ENCODE results near the gene METTL18.
"Not testable (repeated sequence)": the region's sequence is repeated elsewhere in the genome, so short reads cannot be mapped to it uniquely, and the experiment has no call there.

The METTL18 gene

GRCh38 chr1:169811418-169812035 is 16.8 kb upstream of the METTL18 start:
- H3K14ac ChIP-seq (ENCODE audit: low read length); H3K9me3 ChIP-seq (replicated peaks in 1 of 2; ENCODE audit: control insufficient read depth in 2 of 2, insufficient read depth in 1 of 2, low read depth in 1 of 2, low read length in 2 of 2); H3K23ac ChIP-seq (ENCODE audit: low read depth, low read length, poor library complexity); H4K91ac ChIP-seq (ENCODE audit: low read depth, low read length, poor library complexity); DNase-seq (ENCODE audit: low spot score); H3K79me1 ChIP-seq (ENCODE audit: low read depth, low read length); H2BK15ac ChIP-seq (ENCODE audit: low read length); H3K4me3 ChIP-seq (ENCODE audit: low read length in 2 of 2); H2AFZ ChIP-seq (ENCODE audit: low read length); H2BK5ac ChIP-seq (ENCODE audit: low read length); H2BK120ac ChIP-seq (ENCODE audit: low read depth, low read length); H2BK12ac ChIP-seq (ENCODE audit: low read length); H3K18ac ChIP-seq (ENCODE audit: low read length); H3K27ac ChIP-seq (replicated peaks; ENCODE audit: low read length); H3K4ac ChIP-seq (ENCODE audit: low read length); H3K9ac ChIP-seq (ENCODE audit: low read depth, low read length, poor library complexity); H3K27me3 ChIP-seq (ENCODE audit: control insufficient read depth in 3 of 3, insufficient read depth in 3 of 3, low read depth in 1 of 3, low read length in 3 of 3); H4K8ac ChIP-seq (ENCODE audit: low read depth, low read length); H3K4me2 ChIP-seq (ENCODE audit: insufficient read depth, low read length, poor library complexity, severe bottlenecking); H3K4me1 ChIP-seq (ENCODE audit: control insufficient read depth in 2 of 2, insufficient read depth in 1 of 2, low read depth in 1 of 2, low read length in 2 of 2); H2AK5ac ChIP-seq (ENCODE audit: low read depth, low read length): not testable (repeated sequence)
- H3K36me3 ChIP-seq (replicated peaks in 1 of 2; ENCODE audit: control insufficient read depth in 2 of 2, insufficient read depth in 2 of 2, low read length in 2 of 2), result peaks cover 12 to 91% of the 10 kb centered on the region in 2 donors

- Histone ChIP-seq H3K4ac (ENCODE audit: low read length) (no peak overlapping the region), H3K27me3 (ENCODE audit: control insufficient read depth in 3 of 3, insufficient read depth in 3 of 3, low read depth in 1 of 3, low read length in 3 of 3) (no peaks in the 10 kb centered on the region), H4K8ac (ENCODE audit: low read depth, low read length) (no peak overlapping the region), H3K36me3 (replicated peaks in 1 of 2; ENCODE audit: control insufficient read depth in 2 of 2, insufficient read depth in 2 of 2, low read length in 2 of 2) (peaks cover 13 to 94% of the 10 kb centered on the region in 2 donors), H3K14ac (ENCODE audit: low read length) (no peak overlapping the region), H4K91ac (ENCODE audit: low read depth, low read length, poor library complexity) (no peak overlapping the region), H2AK5ac (ENCODE audit: low read depth, low read length) (no peak overlapping the region), H3K4me3 (ENCODE audit: low read length in 2 of 2) (no peak overlapping the region), H3K9ac (ENCODE audit: low read depth, low read length, poor library complexity) (no peak overlapping the region), H3K4me1 (ENCODE audit: control insufficient read depth in 2 of 2, insufficient read depth in 1 of 2, low read depth in 1 of 2, low read length in 2 of 2) (no peaks in the 10 kb centered on the region), H3K9me3 (replicated peaks in 1 of 2; ENCODE audit: control insufficient read depth in 2 of 2, insufficient read depth in 1 of 2, low read depth in 1 of 2, low read length in 2 of 2) (no peaks in the 10 kb centered on the region), H3K79me1 (ENCODE audit: low read depth, low read length) (no peaks in the 10 kb centered on the region), H2BK120ac (ENCODE audit: low read depth, low read length) (no peak overlapping the region), H3K23ac (ENCODE audit: low read depth, low read length, poor library complexity) (no peak overlapping the region), H2BK15ac (ENCODE audit: low read length) (no peak overlapping the region), H2BK12ac (ENCODE audit: low read length) (no peak overlapping the region), H2AFZ (ENCODE audit: low read length) (no peak overlapping the region), H2BK5ac (ENCODE audit: low read length) (no peak overlapping the region), H3K18ac (ENCODE audit: low read length) (no peak overlapping the region), H3K4me2 (ENCODE audit: insufficient read depth, low read length, poor library complexity, severe bottlenecking) (no peak overlapping the region), H3K27ac (replicated peaks; ENCODE audit: low read length) (no peak overlapping the region)
- no CpG with 5 or more reads among the region's 4 CpGs for WGBS, 2 donors (ENCODE audit: extremely low coverage in 2 of 2, insufficient read length in 2 of 2, insufficient replicate concordance in 1 of 2)
- no peak for DNase-seq (ENCODE audit: low spot score)
Measured at GRCh38 chr1:169809370-169810095, 14.8 kb upstream of the METTL18 start.

GRCh38 chr1:169804941-169805340 is 10.2 kb upstream of the METTL18 start:
- no peaks in the 10 kb centered on the region for H3K79me1 ChIP-seq (ENCODE audit: low read depth, low read length)
- H3K4me2 ChIP-seq (ENCODE audit: insufficient read depth, low read length, poor library complexity, severe bottlenecking), result no peak overlapping the region
- no peak overlapping the region for H2BK5ac ChIP-seq (ENCODE audit: low read length)
- no peak overlapping the region for H2BK120ac ChIP-seq (ENCODE audit: low read depth, low read length)
- no peak overlapping the region for H4K8ac ChIP-seq (ENCODE audit: low read depth, low read length)
- H3K27ac ChIP-seq (replicated peaks; ENCODE audit: low read length), result no peak overlapping the region
- H2AK5ac ChIP-seq (ENCODE audit: low read depth, low read length), result no peak overlapping the region
- H4K91ac ChIP-seq (ENCODE audit: low read depth, low read length, poor library complexity), result no peak overlapping the region
- H3K23ac ChIP-seq (ENCODE audit: low read depth, low read length, poor library complexity), result no peak overlapping the region
- no peak overlapping the region for H2BK15ac ChIP-seq (ENCODE audit: low read length)
- no peak overlapping the region for H3K14ac ChIP-seq (ENCODE audit: low read length)
- H2BK12ac ChIP-seq (ENCODE audit: low read length), result no peak overlapping the region
- no peak overlapping the region for H3K4ac ChIP-seq (ENCODE audit: low read length)
- no peak overlapping the region for H3K18ac ChIP-seq (ENCODE audit: low read length)
- WGBS, 2 donors (ENCODE audit: extremely low coverage in 2 of 2, insufficient read length in 2 of 2, insufficient replicate concordance in 1 of 2), result no CpG with 5 or more reads among the region's 2 CpGs
- no peak overlapping the region for H3K4me3 ChIP-seq (ENCODE audit: low read length in 2 of 2)
- H3K9ac ChIP-seq (ENCODE audit: low read depth, low read length, poor library complexity), result no peak overlapping the region
- DNase-seq (ENCODE audit: low spot score), result no peak
- no peak overlapping the region for H2AFZ ChIP-seq (ENCODE audit: low read length)
- no peaks in the 10 kb centered on the region for H3K9me3 ChIP-seq (replicated peaks in 1 of 2; ENCODE audit: control insufficient read depth in 2 of 2, insufficient read depth in 1 of 2, low read depth in 1 of 2, low read length in 2 of 2)
- peaks cover 9 to 99% of the 10 kb centered on the region in 2 donors for H3K36me3 ChIP-seq (replicated peaks in 1 of 2; ENCODE audit: control insufficient read depth in 2 of 2, insufficient read depth in 2 of 2, low read length in 2 of 2)
- H3K4me1 ChIP-seq (ENCODE audit: control insufficient read depth in 2 of 2, insufficient read depth in 1 of 2, low read depth in 1 of 2, low read length in 2 of 2), result no peaks in the 10 kb centered on the region
- H3K27me3 ChIP-seq (ENCODE audit: control insufficient read depth in 3 of 3, insufficient read depth in 3 of 3, low read depth in 1 of 3, low read length in 3 of 3), result no peaks in the 10 kb centered on the region

GRCh38 chr1:169802888-169803287 is 8.2 kb upstream of the METTL18 start:
- H3K4me1 ChIP-seq (ENCODE audit: control insufficient read depth in 2 of 2, insufficient read depth in 1 of 2, low read depth in 1 of 2, low read length in 2 of 2), result no peaks in the 10 kb centered on the region
- H3K27me3 ChIP-seq (ENCODE audit: control insufficient read depth in 3 of 3, insufficient read depth in 3 of 3, low read depth in 1 of 3, low read length in 3 of 3), result no peaks in the 10 kb centered on the region
- no peak overlapping the region for H3K4ac ChIP-seq (ENCODE audit: low read length)
- no peak overlapping the region for H4K8ac ChIP-seq (ENCODE audit: low read depth, low read length)
- H3K36me3 ChIP-seq (replicated peaks in 1 of 2; ENCODE audit: control insufficient read depth in 2 of 2, insufficient read depth in 2 of 2, low read length in 2 of 2), result peaks cover 5 to 99% of the 10 kb centered on the region in 2 donors
- no peaks in the 10 kb centered on the region for H3K9me3 ChIP-seq (replicated peaks in 1 of 2; ENCODE audit: control insufficient read depth in 2 of 2, insufficient read depth in 1 of 2, low read depth in 1 of 2, low read length in 2 of 2)
- no peak overlapping the region for H3K9ac ChIP-seq (ENCODE audit: low read depth, low read length, poor library complexity)
- H2AK5ac ChIP-seq (ENCODE audit: low read depth, low read length), result no peak overlapping the region
- no peak for DNase-seq (ENCODE audit: low spot score)
- H2BK5ac ChIP-seq (ENCODE audit: low read length), result no peak overlapping the region
- H3K4me2 ChIP-seq (ENCODE audit: insufficient read depth, low read length, poor library complexity, severe bottlenecking), result no peak overlapping the region
- no peak overlapping the region for H3K23ac ChIP-seq (ENCODE audit: low read depth, low read length, poor library complexity)
- H2BK120ac ChIP-seq (ENCODE audit: low read depth, low read length), result no peak overlapping the region
- H4K91ac ChIP-seq (ENCODE audit: low read depth, low read length, poor library complexity), result no peak overlapping the region
- no peak overlapping the region for H3K27ac ChIP-seq (replicated peaks; ENCODE audit: low read length)
- H2AFZ ChIP-seq (ENCODE audit: low read length), result no peak overlapping the region
- no peaks in the 10 kb centered on the region for H3K79me1 ChIP-seq (ENCODE audit: low read depth, low read length)
- H3K14ac ChIP-seq (ENCODE audit: low read length), result no peak overlapping the region
- H2BK15ac ChIP-seq (ENCODE audit: low read length), result no peak overlapping the region
- H2BK12ac ChIP-seq (ENCODE audit: low read length), result no peak overlapping the region
- no peak overlapping the region for H3K4me3 ChIP-seq (ENCODE audit: low read length in 2 of 2)
- H3K18ac ChIP-seq (ENCODE audit: low read length), result no peak overlapping the region
